GM20431 (cell line): ENCODE measurements around the gene STXBP1.
"Not testable (repeated sequence)": the region's sequence is repeated elsewhere in the genome, so short reads cannot be mapped to it uniquely, and the experiment has no call there.

ENCODE experiments used
- in situ Hi-C: fragments of 300-500 bp; cut with MseI, MboI; formaldehyde crosslinking; loops from one replicate; pipeline ENCODE4 v1.15.0; 2020; ENCODE audit warnings: low sequenced_read_pairs; ENCODE audit not compliant: unreplicated experiment

STXBP1 gene

DNA sequence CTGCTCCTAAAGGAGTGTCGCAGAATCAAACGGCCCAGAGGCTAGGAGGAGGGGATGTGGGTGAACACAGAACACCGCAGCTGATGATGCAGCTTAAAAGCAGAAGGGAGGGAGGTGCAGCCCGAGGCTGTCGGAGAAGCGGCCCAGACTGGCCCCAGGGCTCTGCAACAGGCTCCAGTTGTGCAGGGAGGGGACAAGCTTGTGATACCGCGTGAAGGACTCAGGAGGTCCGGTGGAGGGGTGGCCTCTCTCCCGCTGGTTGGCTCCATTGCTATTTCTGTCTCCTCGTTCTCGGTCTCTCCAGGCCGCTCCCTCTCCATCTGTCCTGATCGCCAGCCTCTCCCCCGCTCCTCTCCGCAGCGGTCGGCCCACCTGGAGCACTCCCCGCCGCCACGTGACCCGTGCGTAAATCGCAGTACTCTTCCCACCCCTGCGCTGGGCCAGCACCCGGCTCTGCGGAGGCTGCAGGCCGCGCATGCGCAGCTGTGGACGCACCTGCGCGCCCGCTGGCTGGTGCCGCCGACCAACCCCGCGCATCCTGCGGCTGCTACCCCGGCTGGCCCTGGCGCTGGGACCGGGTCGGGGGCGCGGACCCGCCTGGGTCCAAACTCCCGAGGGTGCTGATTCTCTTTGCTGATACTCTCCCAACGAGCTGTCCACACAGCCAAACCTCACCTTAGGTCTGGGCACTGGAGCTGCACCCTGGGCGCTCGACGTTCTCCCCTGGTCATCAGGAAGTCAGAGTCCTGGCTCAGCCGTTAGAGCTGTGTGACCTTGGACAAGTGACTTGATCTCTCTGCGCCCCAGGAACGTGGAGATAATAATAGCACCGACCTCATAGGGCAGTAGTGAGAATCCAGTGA lies 3.7 kb upstream of the STXBP1 start:
- in situ Hi-C loops: no loop called here

DNA sequence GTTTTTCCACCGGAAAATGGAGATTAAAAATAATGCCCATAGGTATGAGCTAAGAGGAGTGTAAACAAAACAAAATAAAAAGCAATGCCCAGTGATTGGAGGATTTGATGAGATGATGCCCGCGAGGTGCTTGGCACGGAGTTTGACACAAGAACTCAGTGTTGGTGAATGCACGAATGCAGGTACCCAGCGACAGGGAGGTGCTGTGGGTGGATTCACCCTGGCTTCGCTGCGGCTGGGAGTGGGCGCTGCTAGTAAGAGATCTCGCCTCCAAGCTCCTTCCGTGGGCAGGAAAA lies 526 bp upstream of the STXBP1 start:
- in situ Hi-C loops: no loop called here

DNA sequence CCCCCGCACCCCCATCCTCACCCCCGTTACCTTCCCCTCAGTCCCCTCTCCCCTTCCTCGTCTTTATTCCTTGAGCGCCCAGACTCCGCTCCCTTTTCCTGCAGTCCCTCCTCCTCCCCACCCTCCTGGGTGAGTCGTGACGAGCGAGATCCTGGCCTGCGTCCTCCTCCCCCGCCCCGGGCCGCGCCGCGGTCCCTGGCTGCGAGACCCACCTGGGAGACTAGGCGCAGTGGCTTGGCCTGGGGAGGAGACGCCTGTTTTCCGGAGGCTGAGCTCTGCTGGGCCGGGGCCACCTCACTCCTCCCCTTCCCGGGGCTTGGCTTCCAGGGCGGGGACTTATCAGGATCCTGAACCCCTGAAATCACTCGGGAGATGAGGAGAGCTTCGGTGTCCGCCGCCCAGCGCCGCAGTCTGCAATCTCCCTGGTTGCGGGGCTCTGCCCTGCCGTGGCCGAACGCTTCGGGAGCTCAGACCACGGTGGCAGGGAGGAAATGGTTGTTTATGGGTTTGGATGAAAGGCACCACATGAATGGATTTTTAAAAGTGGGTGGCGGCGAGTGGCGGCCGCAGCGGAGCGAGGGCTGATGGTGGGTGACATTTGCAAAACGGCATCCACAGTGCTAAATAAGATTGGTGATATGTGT lies 984 bp downstream of the STXBP1 start:
- in situ Hi-C loops: no loop called here

DNA sequence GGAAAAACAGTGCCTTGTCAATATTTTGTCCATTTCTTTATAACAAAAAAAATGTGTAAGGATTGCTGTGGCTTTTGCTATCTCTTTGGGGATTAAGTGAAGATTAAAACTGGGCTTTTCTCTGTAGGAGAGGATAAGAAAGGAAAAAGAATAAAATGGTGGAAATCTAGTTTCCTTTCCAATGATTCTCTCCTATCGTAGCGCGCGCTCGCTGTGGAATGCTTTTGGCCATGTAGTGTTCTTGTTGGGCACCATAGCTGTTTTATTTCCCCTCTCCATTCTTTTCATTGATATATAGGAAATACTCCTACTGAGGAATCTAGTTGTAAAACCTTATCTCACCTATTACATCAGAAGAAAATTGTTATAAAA lies 1.5 kb downstream of the STXBP1 start:
- in situ Hi-C loops: no loop called here

DNA sequence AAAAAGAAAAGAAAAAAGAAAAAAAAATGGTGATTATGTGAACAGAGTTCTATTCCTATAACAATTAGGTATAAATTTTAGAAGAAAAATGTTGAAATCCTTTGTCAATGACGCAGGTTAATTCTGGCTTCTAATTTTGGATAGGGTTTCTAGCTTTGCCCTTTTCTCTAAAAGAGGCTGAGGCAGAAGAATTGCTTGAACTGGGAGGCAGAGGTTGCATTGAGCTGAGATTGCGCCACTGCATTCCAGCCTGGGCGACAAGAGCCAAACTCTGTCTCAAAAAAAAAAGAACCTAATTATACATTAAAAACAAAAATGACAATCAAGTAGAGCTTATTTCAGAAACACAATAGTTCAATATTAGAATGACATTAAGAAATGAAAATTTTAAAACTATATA lies 2.9 kb downstream of the STXBP1 start:
- in situ Hi-C loops: no loop called here

DNA sequence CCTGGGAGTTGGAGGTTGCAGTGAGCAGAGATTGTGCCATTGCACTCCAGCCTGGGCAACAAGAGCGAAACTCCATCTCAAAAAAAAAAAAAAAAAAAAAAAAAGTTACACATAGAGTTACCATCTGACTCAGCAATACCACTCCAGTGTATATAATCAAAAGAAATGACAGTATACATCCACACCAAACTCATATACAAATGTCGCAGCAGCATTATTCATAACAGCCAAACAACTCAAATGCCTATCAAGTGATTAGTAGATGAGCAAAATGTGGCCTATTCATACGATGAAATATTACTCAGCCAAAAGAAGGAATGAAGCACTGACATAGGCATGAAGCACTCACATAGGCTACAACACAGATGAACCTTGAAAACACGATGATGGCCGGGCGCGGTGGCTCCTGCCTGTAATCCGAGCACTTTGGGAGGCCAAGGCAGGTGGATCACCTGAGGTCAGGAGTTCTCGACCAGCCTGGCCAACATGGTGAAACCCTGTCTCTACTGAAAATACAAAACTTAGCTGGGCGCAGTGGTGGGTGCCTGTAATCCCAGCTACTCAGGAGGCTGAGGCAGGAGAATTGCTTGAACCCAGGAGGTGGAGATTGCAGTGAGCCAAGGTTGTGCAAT lies 9.4 kb downstream of the STXBP1 start:
- in situ Hi-C loops: not testable (repeated sequence)

DNA sequence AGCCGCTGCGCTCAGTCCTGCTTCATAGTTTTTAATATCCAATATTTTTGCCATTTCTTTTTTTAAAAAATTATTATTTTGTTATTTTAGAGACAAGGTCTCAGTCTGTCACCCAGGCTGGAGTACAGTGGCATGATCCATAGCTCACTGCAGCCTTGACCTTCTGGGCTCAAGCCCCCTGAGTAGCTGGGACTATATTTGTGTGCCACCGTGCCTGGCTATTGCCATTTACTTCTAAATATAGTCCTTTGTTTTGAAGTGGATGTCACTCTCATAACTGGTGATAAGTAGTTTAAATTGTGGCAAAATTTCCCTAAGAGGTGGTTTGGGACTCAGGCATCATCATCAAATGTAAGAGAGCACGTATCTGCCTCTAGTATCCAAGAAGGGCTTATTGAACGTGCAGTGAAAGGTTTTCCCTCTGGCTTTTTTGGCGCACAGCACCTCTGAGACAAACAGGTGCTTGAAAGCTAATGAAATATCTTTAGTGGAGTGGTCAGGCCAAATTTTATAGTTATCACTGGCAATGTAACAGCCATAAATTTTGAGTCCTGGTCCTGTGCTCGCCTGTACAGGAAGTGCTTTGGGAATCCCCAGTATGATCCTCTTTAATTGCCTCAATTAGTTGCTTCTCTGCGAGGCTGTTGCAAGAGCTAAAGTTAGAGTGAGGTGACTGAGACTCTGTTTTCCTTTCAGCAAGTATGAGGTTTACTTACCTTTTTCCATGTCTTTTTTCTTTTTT lies 14.8 kb downstream of the STXBP1 start:
- in situ Hi-C loops: no loop called here

DNA sequence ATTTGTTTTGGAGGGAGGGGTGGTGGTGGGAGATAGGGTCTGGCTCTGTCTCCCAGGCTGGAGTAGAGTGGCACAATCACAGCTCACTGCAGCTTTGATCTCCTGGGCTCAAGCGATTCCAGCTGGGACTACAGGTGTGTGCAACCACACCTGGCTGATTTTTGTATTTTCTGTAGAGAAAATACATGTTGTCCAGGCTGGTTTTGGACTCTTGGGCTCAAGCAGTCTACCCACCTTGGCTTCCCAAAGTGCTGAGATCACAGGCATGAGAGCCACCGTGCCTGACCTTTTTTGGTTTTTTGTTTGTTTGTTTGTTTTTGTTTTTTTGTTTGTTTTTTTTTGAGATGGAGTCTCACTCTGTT lies 15.4 kb downstream of the STXBP1 start:
- in situ Hi-C loops: no loop called here

DNA sequence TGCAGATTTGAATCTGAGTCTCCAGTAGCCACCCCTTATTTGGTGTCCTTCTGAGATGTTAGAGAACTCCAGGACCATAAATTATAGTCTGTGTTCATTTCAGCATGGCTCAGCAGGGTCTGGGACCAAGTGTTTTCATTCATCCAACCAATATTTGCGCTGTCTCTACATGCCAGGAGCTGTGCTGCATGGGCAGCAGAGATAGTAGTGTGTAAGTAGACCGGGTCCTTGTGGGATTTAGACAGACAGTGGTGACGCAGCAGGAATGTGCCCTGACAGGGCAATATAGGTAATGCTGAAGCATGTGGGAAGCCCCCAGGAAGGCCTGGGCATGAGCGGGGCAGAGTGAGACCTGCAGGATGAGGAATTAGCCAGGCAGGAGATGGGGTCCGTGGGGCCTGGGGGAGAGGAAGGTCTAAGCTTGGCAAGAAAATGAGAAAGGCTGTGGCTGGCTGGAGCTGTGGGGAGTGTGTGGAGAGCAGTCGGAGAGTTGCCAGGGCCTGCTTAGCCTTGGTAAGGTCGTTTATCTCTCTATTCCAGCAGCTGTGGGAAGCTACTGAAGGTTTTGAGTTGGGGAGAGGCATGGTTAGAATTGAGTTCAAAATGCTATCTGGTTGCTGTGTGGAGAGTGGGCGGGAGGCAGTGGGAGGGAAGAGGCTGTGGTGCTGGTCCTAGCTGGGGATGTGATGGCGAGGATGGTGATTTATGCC lies 16.8 kb downstream of the STXBP1 start:
- in situ Hi-C loops: no loop called here

DNA sequence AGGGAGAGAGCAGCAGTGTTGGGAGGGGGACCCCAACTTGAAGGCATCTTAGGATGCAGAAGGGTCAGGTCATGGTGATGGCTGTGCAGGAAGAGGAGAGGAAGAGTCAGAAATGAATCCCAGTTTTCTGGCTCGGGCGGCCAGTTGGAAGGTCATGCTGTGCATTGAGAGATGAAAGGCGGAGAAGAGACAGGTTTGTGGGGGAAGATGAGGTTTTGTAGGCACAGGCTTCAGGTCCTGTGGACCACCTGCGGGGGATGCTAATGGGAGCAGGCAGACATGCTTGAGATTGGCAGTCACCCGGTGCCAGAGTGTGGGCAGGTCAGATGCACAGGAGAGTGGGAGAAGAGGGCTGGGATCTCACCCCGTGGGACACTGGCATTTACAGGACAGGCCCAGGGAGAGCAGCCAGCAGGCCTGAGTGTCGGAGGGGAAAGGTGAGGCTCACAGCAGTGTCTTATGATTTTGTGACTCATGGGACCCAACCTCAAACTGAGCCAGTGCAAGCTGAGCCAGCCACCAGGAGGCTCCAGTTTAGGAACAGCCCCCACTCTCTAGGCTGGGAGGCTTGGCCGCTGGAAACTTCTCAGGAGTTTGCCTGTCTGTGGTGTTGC lies 17.5 kb downstream of the STXBP1 start:
- in situ Hi-C loops: no loop called here

DNA sequence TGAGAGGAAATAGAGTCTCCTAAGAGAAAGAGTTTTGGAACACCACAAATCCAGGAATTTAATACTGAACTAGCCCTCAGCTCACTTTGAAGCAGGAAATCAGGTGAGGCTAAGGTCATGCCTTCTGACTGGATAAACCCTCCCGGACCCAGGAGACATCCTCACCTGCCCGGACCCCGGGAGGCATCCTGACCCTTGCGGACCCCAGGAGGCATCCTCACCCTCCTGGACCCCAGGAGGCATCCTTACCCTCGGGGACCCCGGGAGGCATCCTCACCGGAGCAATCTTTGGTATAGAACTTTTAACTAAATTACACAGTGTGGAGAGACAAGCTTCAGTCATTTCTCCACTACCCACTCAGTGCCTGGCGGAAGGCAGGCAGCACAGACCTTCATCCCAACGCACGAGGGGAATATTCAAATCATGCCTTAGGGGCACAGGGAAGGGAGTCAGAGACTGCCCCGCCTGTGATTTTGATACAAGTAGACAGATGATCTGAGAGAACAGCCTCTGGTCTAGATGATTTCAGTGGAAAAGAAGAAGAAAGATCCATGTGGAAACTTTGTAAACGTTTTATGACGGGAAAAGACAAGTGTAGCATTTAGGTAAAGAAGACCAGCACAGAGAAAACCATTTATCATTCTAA lies 21.3 kb downstream of the STXBP1 start:
- in situ Hi-C loops: no loop called here

DNA sequence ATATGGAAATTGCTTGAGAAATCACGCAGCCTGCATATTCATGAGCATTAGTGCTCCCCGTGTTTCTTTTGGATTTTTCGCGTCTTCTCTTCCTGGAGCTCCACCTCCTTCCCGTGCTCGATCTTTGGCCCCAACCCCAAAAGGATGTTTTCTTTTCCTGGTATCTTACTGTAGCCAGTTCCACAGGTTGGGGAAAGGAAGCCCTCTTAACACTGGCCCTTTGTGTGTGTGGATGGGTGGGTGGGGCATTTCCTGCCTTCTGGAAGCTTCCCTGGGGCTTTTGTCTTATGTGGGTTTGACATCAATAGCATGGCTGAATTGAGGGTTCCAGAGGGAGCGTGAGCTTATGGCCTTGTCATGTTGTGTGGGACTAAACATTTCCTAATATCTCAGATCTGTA lies 21.9 kb downstream of the STXBP1 start:
- in situ Hi-C loops: no loop called here

DNA sequence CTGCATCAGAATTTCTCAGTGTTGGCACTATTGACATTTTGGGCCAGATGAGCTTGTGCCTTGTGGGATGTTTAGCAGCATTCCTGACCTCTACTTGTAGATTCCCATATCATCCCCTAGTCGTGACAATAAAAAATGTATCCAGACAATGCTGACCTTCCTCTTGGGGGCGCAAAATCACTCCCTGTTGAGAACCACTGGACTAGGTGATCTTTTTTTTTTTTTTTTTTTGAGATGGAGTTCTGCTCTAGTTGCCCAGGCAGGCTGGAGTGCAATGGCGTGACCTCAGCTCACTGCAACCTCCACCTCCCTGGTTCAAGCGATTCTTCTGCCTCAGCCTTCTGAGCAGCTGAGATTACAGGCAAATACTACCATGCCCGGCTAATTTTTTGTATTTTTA lies 22.6 kb downstream of the STXBP1 start:
- in situ Hi-C loops: no loop called here

DNA sequence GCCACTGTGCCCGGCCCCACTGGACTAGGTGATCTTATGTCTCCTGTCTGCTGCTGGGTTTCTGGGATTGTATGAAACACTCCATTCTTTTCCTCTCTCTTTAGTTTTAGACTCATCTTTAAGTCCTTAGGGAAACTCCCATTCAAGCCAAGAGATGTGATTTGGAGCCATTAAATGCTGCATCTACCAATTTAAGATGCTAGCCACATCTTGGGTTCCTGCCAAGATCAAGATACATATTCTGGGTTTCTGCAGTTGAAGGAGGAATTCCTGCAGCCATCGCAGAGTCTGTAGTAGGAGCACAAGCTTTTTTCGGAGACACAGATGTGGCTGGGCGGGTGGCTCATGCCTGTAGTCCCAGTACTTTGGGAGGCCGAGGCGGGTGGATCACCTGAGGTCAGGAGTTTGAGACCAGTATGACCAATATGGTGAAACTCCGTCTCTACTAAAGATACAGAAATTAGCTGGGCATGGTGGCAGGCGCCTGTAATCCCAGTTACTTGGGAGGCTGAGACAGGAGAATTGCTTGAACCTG lies 23.2 kb downstream of the STXBP1 start:
- in situ Hi-C loops: no loop called here

DNA sequence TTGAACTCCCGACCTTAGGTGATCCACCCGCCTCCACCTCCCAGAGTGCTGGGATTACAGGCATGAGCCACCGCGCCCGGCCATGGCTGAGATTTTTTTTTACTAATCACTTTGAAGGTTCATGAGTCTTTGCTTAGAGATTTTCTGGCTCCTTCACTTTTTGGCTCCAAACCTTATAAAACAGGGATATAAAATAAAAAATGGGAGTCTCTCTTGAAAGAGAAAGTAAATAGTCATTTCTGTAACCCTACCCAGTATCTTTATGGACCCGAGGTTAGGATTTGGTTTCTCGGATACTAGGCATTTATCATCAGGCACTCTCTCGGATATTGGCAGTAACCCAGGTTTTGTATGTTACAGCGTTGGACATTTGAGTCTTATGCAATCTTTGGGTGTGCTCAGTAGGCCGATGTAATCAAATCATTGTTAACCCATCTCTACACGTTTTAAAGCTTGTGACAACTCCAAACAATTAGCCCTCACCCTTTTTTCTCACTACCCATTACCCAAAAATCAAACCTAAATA lies 25.3 kb downstream of the STXBP1 start:
- in situ Hi-C loops: no loop called here

DNA sequence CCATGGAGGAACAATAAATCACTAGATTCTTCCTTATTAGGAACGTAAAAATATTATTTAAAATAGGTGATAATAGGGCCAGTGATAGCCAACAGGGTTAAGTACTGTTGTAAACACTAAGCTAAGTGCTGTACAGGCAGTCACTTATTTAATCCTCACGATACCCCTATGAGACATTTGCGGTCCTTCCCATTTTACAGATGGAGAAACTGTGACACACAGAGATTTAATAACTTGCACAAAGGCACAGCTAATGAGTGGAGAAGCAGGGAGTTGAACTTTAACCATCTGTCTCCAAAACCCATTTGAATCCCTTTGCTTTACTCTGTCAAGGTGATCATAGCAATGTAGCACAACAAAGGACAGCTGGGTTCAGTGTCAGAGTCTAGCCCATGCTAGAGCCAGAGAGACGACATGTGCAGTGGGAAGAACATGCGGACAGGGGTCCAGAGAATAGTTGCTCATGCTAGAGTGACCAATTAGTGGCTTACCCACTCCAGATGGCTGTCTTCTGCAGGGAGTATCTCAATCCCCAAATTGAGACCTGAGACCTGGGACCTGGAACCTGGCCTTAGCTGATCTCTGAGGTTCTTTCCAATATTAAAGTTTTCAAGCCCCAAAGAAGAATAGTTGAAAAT lies 28.9 kb downstream of the STXBP1 start:
- in situ Hi-C loops: no loop called here

DNA sequence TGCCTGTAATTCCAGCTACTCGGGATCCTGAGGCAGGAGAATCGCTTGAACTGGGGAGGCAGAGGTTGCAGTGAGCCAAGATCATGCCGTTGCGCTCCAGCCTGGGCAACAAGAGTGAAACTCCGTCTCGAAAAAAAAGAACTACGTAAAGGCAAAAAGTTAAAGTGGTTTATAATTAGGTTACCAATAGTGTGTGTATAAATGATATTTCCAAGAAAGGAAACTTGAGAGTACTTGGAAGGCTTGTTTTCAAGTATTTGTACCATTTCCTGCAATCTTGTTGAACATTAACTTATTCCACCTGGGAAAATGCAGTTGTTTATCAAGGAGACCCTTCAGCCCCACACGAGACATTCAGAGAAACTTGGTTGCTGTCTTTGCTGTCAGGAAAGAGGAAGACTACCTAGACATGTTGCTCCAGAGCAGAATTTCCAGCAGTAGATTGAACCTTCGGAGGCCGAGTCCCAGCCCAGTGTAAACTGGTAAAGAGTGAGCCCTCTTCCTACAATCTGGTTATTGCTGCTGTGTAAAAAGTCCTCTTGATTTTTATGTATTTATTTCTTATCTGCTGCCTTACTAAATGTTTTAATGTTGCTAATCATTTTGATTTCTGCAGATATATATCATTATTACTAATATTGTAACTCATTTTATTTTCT lies 30.1 kb downstream of the STXBP1 start:
- in situ Hi-C loops: no loop called here
